ENCODE measurements around the gene VSTM4.

VSTM4 gene

GRCh38 chr10:49001402-49001801 is 113.9 kb downstream of the VSTM4 start:
- DNase-seq = no peak

GRCh38 chr10:49000437-49001398 is 114.6 kb downstream of the VSTM4 start:
- no peak for DNase-seq

- DNase-seq = no peak
These were observed 116.0 kb downstream of the VSTM4 start for GRCh38 chr10:48999346-48999745.

GRCh38 chr10:48996329-48996728 is 119.0 kb downstream of the VSTM4 start:
- DNase-seq = no peak

GRCh38 chr10:48993627-48994026 is 121.7 kb downstream of the VSTM4 start:
- DNase-seq = no peak

- no peak for DNase-seq
These were observed 125.1 kb downstream of the VSTM4 start for GRCh38 chr10:48990226-48990625.

- no peak for DNase-seq
These were observed 129.6 kb downstream of the VSTM4 start for GRCh38 chr10:48985621-48986158.

- DNase-seq = no peak
These were observed 131.5 kb downstream of the VSTM4 start for GRCh38 chr10:48983648-48984351.

- no peak for DNase-seq
These were observed 132.7 kb downstream of the VSTM4 start for GRCh38 chr10:48982584-48982983.

GRCh38 chr10:48981310-48981907 is 133.9 kb downstream of the VSTM4 start:
- DNase-seq = peak; percentile 46

- DNase-seq = no peak
These were observed 137.0 kb downstream of the VSTM4 start for GRCh38 chr10:48978318-48978717.

- peak; percentile 35 for DNase-seq
These were observed 139.1 kb downstream of the VSTM4 start for GRCh38 chr10:48976196-48976595.

- no peak for DNase-seq
These were observed 140.7 kb downstream of the VSTM4 start for GRCh38 chr10:48974510-48975156.

GRCh38 chr10:48973065-48973464 is 142.3 kb downstream of the VSTM4 start:
- DNase-seq = no peak

- DNase-seq = no peak
These were observed 144.7 kb downstream of the VSTM4 start for GRCh38 chr10:48970654-48971053.

- no peak for DNase-seq
These were observed 145.3 kb downstream of the VSTM4 start for GRCh38 chr10:48970046-48970445.

GRCh38 chr10:48968036-48968435 is 147.3 kb downstream of the VSTM4 start:
- DNase-seq = no peak

GRCh38 chr10:48965460-48965859 is 149.9 kb downstream of the VSTM4 start:
- no peak for DNase-seq

Data from suppressor macrophage treated with lipopolysaccharide for 4 hours (primary cell).